Stomach (tissue), 9 donors: ENCODE measurements around the gene GHRHR. TPM values are rescaled to one million over a fixed set of nuclear protein-coding genes. Genes with fewer than 3 reads are reported as not detected.
A peak's percentile ranks its signal among the peaks of the same experiment; 100 is the strongest.

ENCODE experiments used
- DNase-seq, 2 donors: peaks; one replicate each; pipeline versions ENCODE4 v3.0.0 to v3.0.0-alpha.2; 2013 to 2019
- H3K27ac ChIP-seq, 5 donors: fragments of 200-600 bp in 4 of 5; sonication (generic) in 4 of 5; one replicate each; pipeline ENCODE4 v1.5.1; 2013 to 2019; ENCODE audit warnings: mild to moderate bottlenecking in 1 of 5, moderate library complexity in 1 of 5
- H3K27me3 ChIP-seq, 3 donors: fragments of 200-600 bp; sonication (generic); one replicate each; pipeline ENCODE4 v1.5.1; 2017 to 2019; ENCODE audit warnings: mixed run types in 1 of 3
- H3K36me3 ChIP-seq, 4 donors: fragments of 200-600 bp; sonication (generic); 1 replicate in 3 of 4; 2 replicates in 1 of 4; pipeline ENCODE4 v1.5.1; 2016 to 2019
- H3K4me1 ChIP-seq, 4 donors: fragments of 200-600 bp; sonication (generic); one replicate each; pipeline ENCODE4 v1.5.1; 2016 to 2019
- H3K4me3 ChIP-seq, 4 donors: fragments of 200-600 bp; sonication (generic) in 3 of 4; one replicate each; pipeline ENCODE4 v1.5.1; 2016 to 2019; ENCODE audit warnings: mild to moderate bottlenecking in 1 of 4
- H3K9me3 ChIP-seq, 4 donors: fragments of 200-600 bp; sonication (generic); one replicate each; pipeline ENCODE4 v1.5.1; 2016 to 2019
- EP300 ChIP-seq: sonication (generic); formaldehyde crosslinking; IDR thresholded peaks from one replicate; pipeline ENCODE4 v1.6.1; 2017; ENCODE audit warnings: antibody characterized with exemption
- POLR2A ChIP-seq, 4 donors: fragments of 450-650 bp; IDR thresholded peaks; one replicate each; pipeline ENCODE4 v1.6.1; 2016; ENCODE audit warnings: antibody characterized with exemption in 4 of 4, control low read depth in 2 of 4, mild to moderate bottlenecking in 1 of 4, moderate library complexity in 1 of 4
- POLR2AphosphoS5 ChIP-seq, 3 donors: sonication (generic); formaldehyde crosslinking; IDR thresholded peaks; one replicate each; pipeline ENCODE4 v1.6.1; 2016; ENCODE audit warnings: antibody characterized with exemption in 3 of 3
- WGBS, 5 donors: extraction: QIAGEN DNeasy Blood & Tissue Kit in 3 of 5; methylation state at CpG; one replicate each; pipeline versions ENCODE4 v1.1.5 to v1.1.7; 2013 to 2018; 5-methylcytosine and 5-hydroxymethylcytosine counted together
- intact Hi-C: fragments of 100-400 bp; cut with DNase I; formaldehyde crosslinking; loops from one replicate; pipeline ENCODE4 v1.15.1; 2023; ENCODE audit warnings: low total_unique reads
- polyA plus RNA-seq, 3 donors: library from polyadenylated mRNA; stranded (reverse); fragments of 200-250 nt; gene quantifications; one replicate each; pipeline ENCODE4 v1.2.3, GENCODE V29; 2013
- total RNA-seq, 5 donors: library from RNA; depleted of rRNA; stranded (reverse); fragments of >200 nt; gene quantifications; one replicate each; pipeline versions ENCODE4 v1.1.0 to v1.2.3, GENCODE V29; 2014 to 2016
- TF ChIP-seq, protein P1 (sequence below), 7 experiments: fragments of 450-650 bp in 4 of 7; fragments of 200-600 bp in 3 of 7; sonication (generic) in 3 of 7; IDR thresholded peaks; one replicate each; pipeline ENCODE4 v1.5.1; 2016 to 2019; ENCODE audit warnings: antibody characterized with exemption in 7 of 7, control low read depth in 2 of 7, mild to moderate bottlenecking in 1 of 7
- donor health status: healthy with polysubstance abuse.
- donor health status: Bipolar disorder and iron deficiency.
- donor health status: healthy.

Gene GHRHR
- total and polyA plus RNA-seq, 8 donors: 0.33 TPM; not detected in 7

DNA sequence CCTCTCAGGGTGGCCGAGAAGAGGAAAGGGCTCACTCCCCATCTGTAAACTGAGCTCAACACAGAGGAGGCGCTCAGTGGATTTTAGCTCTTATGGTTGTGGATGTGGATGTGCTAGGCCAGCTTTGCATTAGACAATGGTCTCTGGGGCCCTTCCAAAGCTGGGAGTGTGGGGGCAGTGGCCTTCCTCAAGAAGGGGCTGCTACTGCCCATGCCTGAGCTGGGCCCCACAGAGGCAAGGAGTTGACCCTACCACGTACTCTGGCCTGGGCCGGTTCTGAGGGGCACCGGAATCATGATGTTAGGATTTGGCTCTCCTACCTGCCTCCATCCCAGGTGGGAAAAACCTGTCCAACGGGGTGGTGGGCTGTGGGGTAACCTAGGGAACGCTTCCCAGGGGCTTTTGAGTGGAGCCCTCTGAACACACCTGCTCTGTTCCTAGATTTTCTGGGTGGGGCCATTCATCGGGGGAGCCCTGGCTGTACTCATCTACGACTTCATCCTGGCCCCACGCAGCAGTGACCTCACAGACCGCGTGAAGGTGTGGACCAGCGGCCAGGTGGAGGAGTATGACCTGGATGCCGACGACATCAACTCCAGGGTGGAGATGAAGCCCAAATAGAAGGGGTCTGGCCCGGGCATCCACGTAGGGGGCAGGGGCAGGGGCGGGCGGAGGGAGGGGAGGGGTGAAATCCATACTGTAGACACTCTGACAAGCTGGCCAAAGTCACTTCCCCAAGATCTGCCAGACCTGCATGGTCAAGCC is 40.6 kb upstream of the GHRHR start:
- no peak overlapping the region for H3K4me3 ChIP-seq
- peaks cover 0 to 9% (median 4%) of the 10 kb centered on the region in 4 donors for H3K9me3 ChIP-seq
- peaks cover 0 to 34% (median 15%) of the 10 kb centered on the region in 4 donors for H3K4me1 ChIP-seq
- intact Hi-C loops: no loop called here
- TF ChIP-seq EP300: no peak
- TF ChIP-seq POLR2A (IDR thresholded peaks at IDR 0.05): no peak
- TF ChIP-seq, protein P1, sequence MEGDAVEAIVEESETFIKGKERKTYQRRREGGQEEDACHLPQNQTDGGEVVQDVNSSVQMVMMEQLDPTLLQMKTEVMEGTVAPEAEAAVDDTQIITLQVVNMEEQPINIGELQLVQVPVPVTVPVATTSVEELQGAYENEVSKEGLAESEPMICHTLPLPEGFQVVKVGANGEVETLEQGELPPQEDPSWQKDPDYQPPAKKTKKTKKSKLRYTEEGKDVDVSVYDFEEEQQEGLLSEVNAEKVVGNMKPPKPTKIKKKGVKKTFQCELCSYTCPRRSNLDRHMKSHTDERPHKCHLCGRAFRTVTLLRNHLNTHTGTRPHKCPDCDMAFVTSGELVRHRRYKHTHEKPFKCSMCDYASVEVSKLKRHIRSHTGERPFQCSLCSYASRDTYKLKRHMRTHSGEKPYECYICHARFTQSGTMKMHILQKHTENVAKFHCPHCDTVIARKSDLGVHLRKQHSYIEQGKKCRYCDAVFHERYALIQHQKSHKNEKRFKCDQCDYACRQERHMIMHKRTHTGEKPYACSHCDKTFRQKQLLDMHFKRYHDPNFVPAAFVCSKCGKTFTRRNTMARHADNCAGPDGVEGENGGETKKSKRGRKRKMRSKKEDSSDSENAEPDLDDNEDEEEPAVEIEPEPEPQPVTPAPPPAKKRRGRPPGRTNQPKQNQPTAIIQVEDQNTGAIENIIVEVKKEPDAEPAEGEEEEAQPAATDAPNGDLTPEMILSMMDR (IDR thresholded peaks at IDR 0.05): no peak
- TF ChIP-seq POLR2AphosphoS5 (IDR thresholded peaks at IDR 0.05): no peak
- peaks cover 3 to 58% (median 19%) of the 10 kb centered on the region in 4 donors for H3K36me3 ChIP-seq
- 87 to 92% (median 91%) methylated on average over 18 to 19 of the region's 19 CpGs for WGBS, 5 donors
- peak overlapping the region in 1 of 5 donors; percentile 74 for H3K27ac ChIP-seq
- no peaks in the 10 kb centered on the region for H3K27me3 ChIP-seq
- DNase-seq: peak in 1 of 2 donors; percentile 20

DNA sequence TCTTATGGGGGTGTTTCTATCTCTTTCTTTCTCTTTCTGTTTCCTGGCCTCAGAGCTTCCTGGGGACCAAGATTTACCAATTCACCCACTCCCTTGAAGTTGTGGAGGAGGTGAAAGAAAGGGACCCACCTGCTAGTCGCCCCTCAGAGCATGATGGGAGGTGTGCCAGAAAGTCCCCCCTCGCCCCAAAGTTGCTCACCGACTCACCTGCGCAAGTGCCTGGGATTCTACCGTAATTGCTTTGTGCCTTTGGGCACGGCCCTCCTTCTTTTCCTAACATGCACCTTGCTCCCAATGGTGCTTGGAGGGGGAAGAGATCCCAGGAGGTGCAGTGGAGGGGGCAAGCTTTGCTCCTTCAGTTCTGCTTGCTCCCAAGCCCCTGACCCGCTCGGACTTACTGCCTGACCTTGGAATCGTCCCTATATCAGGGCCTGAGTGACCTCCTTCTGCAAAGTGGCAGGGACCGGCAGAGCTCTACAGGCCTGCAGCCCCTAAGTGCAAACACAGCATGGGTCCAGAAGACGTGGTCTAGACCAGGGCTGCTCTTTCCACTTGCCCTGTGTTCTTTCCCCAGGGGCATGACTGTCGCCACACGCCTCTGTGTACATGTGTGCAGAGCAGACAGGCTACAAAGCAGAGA is 39.9 kb upstream of the GHRHR start:
- H3K4me1 ChIP-seq: peaks cover 0 to 31% (median 12%) of the 10 kb centered on the region in 4 donors
- peak in 1 of 2 donors; percentile 4 for DNase-seq
- no peak overlapping the region for H3K4me3 ChIP-seq
- no peaks in the 10 kb centered on the region for H3K27me3 ChIP-seq
- intact Hi-C loops: no loop called here
- WGBS, 5 donors: 81 to 92% (median 88%) methylated on average over 13 of the region's 13 CpGs
- no peak overlapping the region for H3K27ac ChIP-seq
- H3K36me3 ChIP-seq: peaks cover 3 to 58% (median 19%) of the 10 kb centered on the region in 4 donors
- H3K9me3 ChIP-seq: peaks cover 0 to 9% (median 4%) of the 10 kb centered on the region in 4 donors
- TF ChIP-seq, protein P1 (IDR thresholded peaks at IDR 0.05): no peak
- no peak for TF ChIP-seq EP300
- TF ChIP-seq POLR2AphosphoS5 (IDR thresholded peaks at IDR 0.05): no peak
- TF ChIP-seq POLR2A (IDR thresholded peaks at IDR 0.05): no peak

DNA sequence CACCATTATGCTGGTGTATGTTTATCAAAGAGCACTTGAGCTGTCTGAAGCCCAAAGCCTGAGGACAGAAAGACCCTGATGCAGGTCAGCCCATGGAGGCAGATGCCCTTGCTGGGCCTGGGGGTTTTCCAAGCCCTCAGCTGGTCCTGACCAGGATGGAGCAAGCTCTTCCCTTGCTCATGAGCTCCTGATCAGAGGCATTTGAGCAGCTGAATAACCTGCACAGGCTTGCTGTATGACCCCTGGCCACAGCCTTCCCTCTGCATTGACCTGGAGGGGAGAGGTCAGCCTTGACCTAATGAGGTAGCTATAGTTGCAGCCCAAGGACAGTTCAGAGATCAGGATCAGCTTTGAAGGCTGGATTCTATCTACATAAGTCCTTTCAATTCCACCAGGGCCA is 39.1 kb upstream of the GHRHR start:
- DNase-seq: peak; percentile 0 to 9
- TF ChIP-seq POLR2AphosphoS5 (IDR thresholded peaks at IDR 0.05) (no peak), POLR2A (IDR thresholded peaks at IDR 0.05) (no peak), EP300 (no peak)
- TF ChIP-seq, protein P1 (IDR thresholded peaks at IDR 0.05): no peak
- intact Hi-C loops: no loop called here
- H3K27ac ChIP-seq: no peak overlapping the region
- no peaks in the 10 kb centered on the region for H3K27me3 ChIP-seq
- no peak overlapping the region for H3K4me3 ChIP-seq
- H3K36me3 ChIP-seq: peaks cover 3 to 58% (median 19%) of the 10 kb centered on the region in 4 donors
- H3K4me1 ChIP-seq: peaks cover 0 to 28% (median 11%) of the 10 kb centered on the region in 4 donors
- peaks cover 0 to 9% (median 4%) of the 10 kb centered on the region in 4 donors for H3K9me3 ChIP-seq

DNA sequence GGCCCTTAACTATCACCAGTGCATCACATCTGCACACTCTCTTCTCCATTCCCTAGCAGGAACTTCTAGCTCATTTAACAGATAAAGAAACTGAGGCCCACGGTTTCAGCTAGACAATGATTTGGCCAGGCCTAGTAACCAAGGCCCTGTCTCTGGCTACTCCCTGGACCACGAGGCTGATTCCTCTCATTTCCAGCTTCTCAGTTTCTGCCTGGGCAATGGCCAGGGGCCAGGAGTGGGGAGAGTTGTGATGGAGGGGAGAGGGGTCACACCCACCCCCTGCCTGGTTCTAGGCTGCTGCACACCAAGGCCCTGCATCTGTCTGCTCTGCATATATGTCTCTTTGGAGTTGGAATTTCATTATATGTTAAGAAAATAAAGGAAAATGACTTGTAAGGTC is 38.6 kb upstream of the GHRHR start:
- H3K27me3 ChIP-seq: no peaks in the 10 kb centered on the region
- peaks cover 0 to 9% (median 4%) of the 10 kb centered on the region in 4 donors for H3K9me3 ChIP-seq
- intact Hi-C loops: no loop called here
- no peak overlapping the region for H3K27ac ChIP-seq
- peak; percentile 0 to 16 for DNase-seq
- H3K4me3 ChIP-seq: no peak overlapping the region
- peaks cover 0 to 23% (median 8%) of the 10 kb centered on the region in 4 donors for H3K4me1 ChIP-seq
- H3K36me3 ChIP-seq: peaks cover 3 to 58% (median 19%) of the 10 kb centered on the region in 4 donors
- 62 to 83% (median 73%) methylated on average over 2 of the region's 2 CpGs for WGBS, 5 donors
- TF ChIP-seq, protein P1 (IDR thresholded peaks at IDR 0.05): no peak
- TF ChIP-seq POLR2A (IDR thresholded peaks at IDR 0.05): no peak
- TF ChIP-seq EP300: no peak
- TF ChIP-seq POLR2AphosphoS5 (IDR thresholded peaks at IDR 0.05): no peak
